HG03575 (cell line): Measurements from ENCODE around the gene SSBP3.
A peak's percentile ranks its signal among the peaks of the same experiment; 100 is the strongest.
"Not testable (repeated sequence)": the region's sequence is repeated elsewhere in the genome, so short reads cannot be mapped to it uniquely, and the experiment has no call there.

Experiments
- ATAC-seq: cut with Tn5 transposase; IDR thresholded peaks from one replicate; pipeline ENCODE4 v1.9.1; 2021; ENCODE audit not compliant: unreplicated experiment, insufficient number of reproducible peaks, low FRiP score; ENCODE audit errors: extremely low read depth

Gene SSBP3

DNA sequence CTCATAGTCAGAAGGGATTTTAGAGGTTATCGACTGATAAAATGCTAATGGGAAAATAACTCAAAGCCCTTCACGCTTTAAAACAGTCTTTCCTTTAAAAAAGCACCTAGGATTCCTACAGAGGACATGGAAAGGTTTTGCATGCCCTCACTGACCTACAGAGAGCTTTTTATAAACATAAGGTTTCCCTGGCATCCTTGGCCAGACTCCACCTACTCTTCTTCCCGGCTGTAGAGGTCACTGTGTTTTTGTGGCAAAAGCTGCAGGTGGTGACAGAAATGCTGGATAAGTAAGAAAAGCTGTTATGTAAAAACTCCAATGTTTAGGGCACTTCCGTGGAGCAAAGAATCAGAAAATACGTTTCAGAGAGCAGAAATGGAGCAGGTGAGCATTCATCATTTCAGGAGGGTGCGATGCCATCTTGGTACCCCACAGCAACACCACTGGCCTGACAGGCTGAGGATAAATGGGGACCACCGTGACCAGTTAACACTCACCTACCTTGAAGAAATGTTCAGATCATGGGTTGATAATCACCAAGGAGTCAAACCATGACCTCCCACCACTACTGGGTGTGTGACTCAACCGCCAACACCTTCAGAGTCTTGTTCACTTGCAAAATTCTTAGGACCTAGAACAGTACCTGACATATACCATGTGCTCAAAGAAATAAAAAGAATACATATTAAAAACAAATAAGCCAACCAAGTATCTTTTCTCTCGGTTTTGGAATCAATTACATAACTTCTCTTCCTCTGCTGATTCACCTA lies 46.6 kb downstream of the SSBP3 start:
- ATAC-seq: no peak

- no peak for ATAC-seq
These were observed 47.6 kb downstream of the SSBP3 start for GRCh38 chr1:54358503-54359168.

DNA sequence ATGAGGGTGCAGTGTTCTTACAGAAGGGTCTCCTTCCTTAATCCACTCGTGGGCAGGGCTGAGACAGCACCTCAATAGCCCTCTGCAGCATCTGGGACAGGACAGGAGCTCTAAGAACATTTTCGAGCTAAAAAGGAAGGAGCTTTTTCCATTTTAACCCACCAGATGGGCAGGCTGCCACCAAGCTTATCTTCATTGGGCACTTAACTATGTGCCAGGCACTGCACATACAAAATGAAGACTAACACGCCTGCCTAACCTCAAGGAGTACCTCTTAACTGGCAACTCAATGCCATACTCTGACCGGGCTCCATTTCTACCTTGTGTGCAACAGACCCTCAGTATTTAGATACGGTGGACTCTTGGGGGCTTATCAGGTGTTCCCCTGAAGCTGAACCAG lies 48.2 kb downstream of the SSBP3 start:
- no peak for ATAC-seq

DNA sequence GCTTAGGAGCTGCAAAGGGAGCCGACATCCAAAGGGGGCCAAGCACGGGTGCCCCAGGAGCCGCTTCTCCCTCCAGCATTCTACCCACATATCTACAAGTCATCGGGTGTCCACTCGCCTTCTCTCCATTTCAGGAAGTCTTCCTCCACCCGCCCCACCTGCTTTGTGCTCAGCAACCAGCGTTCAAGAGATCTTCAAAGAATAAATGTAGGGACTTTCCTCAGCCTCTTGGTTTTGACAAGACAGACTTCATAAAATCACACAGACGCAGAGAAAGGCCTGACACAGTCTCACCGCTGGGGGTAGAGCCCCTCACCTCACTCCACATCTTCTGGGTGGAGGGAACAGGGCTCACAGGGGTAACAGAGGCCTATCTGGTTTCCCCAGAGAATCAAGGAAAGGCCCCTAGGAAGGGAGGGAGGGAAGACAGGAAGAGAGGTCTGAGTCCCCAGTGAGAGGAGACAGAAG lies 49.5 kb downstream of the SSBP3 start:
- peak; percentile 48 for ATAC-seq

DNA sequence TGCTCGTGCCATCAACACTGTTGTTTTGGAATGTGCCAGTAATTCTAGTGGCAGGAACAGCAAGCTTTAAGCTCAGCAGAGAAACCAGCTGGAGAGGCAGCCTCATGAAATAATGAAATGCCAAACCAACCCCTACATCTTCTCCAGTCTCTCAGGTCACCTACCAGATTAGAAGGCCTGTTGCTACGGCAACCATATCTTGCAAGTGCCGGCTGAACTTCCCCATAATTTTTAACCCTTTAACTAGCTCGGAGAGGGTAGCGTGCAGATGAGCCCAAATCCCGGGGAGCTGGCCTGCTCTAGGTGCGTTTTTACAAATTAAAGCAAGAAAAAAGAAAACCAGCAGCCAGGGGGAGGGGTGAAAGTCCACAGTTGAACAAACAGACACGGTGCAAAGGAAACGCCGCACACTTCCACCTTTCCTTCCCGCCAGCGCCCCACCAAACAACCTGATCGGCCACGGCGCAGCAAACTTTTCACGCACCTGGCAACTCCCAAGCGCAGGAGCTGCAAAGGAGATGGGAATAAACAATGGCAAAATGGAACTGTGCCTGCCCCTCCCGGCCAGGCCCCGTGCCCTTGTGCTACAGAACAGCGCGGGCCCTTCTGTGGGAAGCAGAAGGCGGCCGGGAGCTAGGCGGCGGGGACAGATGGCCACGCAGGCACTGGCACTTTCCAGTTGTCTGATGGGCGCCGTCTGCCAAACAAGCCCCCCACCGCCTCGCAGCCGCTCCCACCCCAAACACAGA lies 50.1 kb downstream of the SSBP3 start:
- ATAC-seq: no peak

- ATAC-seq: no peak
These were observed 51.3 kb downstream of the SSBP3 start for GRCh38 chr1:54354899-54355298.

DNA sequence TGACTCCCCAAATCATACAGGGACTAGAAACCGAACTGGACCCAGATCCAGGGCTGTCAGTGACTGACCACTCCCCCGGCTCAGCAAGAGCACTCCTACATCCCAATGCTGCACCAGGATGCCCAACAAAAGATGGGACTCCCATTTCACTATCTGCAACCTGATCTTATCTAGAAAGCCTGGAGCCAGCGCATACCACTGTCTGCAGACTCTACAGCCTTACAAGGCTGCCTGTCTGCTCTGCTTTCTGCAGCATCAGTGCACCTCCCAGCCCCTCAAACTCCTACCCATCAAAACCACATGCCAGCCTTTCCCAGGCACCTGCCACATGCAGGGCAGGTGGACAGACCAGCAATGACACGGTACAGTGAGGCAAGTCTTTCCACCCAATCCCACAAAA lies 52.2 kb downstream of the SSBP3 start:
- no peak for ATAC-seq

DNA sequence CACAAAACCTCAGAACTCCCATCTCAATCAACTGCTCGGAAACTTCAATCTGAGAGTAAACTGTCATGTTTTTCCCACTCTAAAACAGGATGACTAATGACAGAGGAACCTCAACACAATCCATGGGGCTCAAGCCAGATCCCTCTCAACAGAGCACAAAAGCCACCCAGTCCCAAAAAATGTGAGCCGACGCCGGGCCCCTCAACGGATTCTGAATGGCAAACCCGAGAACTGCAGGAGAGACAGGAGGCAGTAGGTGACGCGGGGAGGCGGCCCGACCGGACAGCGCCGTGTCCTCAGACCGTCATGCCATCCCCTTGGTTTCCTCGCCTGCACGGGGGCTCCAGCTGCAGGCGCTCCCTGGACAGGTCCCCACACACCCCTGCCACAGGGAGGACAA lies 53.4 kb downstream of the SSBP3 start:
- ATAC-seq: no peak

GRCh38 chr1:54350360-54350759 lies 55.8 kb downstream of the SSBP3 start:
- no peak for ATAC-seq

DNA sequence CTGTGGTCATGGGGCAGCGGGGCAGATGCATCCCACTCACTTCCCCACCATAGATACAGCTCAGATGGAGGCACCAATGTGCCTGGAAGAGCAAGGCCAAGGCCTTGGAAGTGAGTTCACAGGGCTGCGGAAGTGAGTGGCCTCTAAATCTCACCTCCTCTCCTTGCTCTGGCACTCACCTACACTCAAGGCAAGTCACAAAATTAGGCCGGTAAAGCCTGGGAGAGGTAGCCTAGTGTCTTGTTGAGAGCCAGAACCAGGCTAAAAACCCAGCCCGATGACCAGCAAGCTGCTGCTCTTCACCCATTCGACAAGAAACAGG lies 57.5 kb downstream of the SSBP3 start:
- no peak for ATAC-seq

GRCh38 chr1:54347955-54348699 lies 58.1 kb downstream of the SSBP3 start:
- ATAC-seq: no peak

DNA sequence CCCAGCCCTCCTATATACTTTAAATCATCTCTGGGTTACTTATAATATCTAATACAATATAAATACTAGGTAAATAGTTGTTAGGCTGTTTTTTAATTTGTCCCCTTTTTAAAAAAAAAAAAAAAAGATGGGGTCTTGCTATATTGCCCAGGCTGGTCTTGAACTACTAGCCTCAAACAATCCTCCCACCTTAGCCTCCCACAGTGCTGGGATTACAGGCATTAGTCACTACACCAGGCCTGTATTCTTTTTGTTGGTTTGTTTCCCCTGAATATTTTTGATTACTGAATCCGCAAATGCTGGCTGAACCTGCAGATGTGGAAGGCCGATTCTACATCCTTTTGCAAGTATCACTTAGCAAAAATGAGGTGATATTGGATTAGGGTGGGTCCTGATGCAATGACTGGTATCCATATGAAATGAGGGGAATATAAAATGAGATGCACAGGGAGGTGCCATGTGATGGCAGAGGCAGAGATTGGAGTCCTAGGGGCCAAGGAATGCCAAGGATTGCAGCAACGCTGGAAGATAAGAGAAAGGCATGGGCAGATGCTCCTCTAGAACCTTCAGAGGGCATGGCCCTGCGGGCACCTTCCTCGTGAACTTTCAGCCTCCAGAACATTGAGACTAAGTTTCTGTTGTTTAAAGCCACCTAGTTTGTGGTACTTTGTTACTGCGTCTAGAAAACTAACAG lies 58.8 kb downstream of the SSBP3 start:
- ATAC-seq: no peak

DNA sequence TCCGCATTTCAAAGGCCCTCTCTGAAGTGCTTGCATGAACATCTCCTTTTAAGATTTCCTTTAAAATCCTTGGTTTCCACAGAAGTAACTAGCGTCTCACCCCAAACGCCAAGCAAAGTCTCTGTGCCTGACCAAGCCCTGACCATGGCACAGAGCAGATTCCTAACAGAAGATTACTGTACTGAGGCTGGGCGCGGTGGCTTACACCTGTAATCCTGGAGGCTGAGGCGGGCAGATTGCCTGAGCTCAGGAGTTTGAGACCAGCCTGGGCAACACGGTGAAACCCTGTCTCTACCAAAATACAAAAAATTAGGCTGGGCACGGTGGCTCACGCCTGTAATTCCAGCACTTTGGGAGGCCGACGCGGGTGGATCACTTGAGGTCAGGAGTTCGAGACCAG lies 60.6 kb downstream of the SSBP3 start:
- ATAC-seq: not testable (repeated sequence)

- no peak for ATAC-seq
These were observed 61.1 kb downstream of the SSBP3 start for GRCh38 chr1:54345116-54345515.

DNA sequence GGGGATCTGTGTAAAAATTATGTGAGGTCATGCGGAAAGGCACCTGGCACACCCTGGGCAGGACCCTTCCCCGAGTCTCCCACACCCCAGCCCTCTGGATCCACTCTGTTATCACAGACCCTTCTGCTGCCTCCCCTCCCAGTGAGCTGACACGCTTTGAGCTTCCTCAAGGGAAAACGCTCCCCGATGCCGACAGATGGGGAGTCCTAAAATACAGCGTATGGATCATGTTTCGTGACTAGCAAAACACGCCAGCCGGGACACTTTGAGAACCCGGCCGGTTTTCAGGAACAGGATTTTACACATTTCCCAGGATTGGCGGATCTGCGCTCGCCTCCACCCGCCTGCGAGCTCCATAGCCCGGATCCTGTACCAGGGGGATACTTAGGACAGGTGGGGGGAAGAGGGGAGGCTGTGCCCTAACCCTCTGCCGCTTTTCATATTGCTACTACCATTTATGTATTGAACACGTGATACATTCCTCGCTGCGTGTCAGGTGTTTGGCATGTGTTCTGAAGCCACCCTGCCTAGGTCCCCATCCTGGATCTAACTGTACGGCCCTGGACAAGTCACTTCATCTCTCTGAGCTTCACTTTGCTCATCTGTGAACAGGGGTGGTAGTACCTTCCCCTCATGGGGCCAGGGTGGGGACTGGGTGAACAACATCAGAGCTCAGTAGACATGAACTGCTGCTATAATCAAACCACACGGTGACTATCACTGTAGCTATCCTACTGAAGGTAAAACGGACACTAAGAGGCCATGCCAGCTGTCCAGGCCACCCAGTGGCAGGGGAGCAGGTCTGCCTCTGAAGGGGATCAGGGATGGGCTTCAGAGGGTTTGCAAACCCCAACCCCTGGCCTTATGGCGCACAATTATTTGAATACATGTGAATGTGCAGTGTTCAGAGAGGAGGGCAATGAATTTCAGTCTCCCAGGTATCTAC lies 63.2 kb downstream of the SSBP3 start:
- ATAC-seq: no peak

DNA sequence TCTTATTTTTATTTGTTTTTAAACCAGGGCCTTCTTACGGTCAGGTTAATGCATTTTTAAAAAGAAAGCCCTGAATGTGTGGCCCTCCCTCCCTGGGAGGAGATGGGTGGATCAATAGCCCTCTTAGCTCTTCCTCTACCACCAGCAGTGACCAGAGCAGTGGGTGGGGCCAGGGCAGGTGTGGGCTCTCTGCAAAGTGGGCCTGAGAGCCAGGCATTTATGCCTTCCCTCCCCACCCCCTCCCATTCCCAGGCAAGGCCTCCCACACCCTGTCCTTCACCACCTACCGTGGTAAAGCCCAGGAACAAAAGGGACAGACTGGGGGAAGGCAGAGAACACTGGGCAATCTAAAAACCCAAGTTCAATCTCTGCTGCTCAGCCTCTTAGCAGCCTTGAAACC lies 63.9 kb downstream of the SSBP3 start:
- ATAC-seq: no peak

- no peak for ATAC-seq
These were observed 64.4 kb downstream of the SSBP3 start for GRCh38 chr1:54341763-54342162.

DNA sequence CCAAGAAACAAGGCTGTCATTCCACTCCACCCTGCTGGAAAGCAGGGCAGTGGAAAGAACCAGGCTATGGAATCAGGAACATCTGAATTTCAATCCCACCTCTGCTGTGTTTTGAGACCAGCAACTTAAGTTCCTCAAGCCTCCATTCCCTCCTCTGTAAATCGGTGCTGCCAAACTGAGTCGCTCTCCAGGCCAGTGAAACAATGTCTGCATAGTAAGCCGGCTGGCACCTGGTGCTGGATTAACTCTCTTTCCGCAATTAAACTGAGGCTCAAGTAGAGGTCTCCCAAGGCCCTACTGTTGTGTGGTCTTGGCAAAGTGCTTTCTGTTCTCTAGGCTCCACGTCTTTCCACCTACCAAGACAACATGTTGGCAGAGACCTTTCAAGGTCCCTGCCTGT lies 65.3 kb downstream of the SSBP3 start:
- no peak for ATAC-seq
